MM.1S (cell line): ENCODE measurements around the gene SPC24.

ENCODE experiments used
- DNase-seq: peaks from one replicate; pipeline ENCODE4 v3.0.0-alpha.2; 2015
- H2AFZ ChIP-seq: fragments of 300-600 bp; sonication (generic); 2 replicates; pipeline ENCODE4 v1.6.0; 2016; ENCODE audit warnings: antibody characterized with exemption, low read length
- H3F3A ChIP-seq: fragments of 300-600 bp; sonication (generic); 2 replicates; pipeline ENCODE4 v1.6.1; 2016; ENCODE audit warnings: mild to moderate bottlenecking, antibody characterized with exemption, low read length, moderate library complexity, mixed read lengths; ENCODE audit not compliant: insufficient read depth
- H3K27ac ChIP-seq: fragments of 300-600 bp; sonication (generic); 2 replicates; pipeline ENCODE4 v1.5.1; 2016; ENCODE audit warnings: mild to moderate bottlenecking, low read length
- H3K27me3 ChIP-seq: fragments of 300-600 bp; sonication (generic); replicated peaks from 2 replicates; pipeline ENCODE4 v1.6.0; 2016; ENCODE audit warnings: low read length; ENCODE audit not compliant: insufficient read depth
- H3K36me3 ChIP-seq: fragments of 300-600 bp; sonication (generic); replicated peaks from 2 replicates; pipeline ENCODE4 v1.6.1; 2016; ENCODE audit warnings: mild to moderate bottlenecking, low read length, mixed read lengths; ENCODE audit not compliant: insufficient read depth
- H3K4me1 ChIP-seq: fragments of 300-600 bp; sonication (generic); 2 replicates; pipeline ENCODE4 v1.6.1; 2016; ENCODE audit warnings: low read length, mixed read lengths
- H3K4me2 ChIP-seq: fragments of 300-600 bp; sonication (generic); 2 replicates; pipeline ENCODE4 v1.6.0; 2016; ENCODE audit warnings: low read depth, low read length
- H3K4me3 ChIP-seq: fragments of 300-600 bp; sonication (generic); 2 replicates; pipeline ENCODE4 v1.5.1; 2016; ENCODE audit warnings: low read length, mixed read lengths
- H3K79me2 ChIP-seq: fragments of 300-600 bp; sonication (generic); 2 replicates; pipeline ENCODE4 v1.6.1; 2016; ENCODE audit warnings: mixed run types, low read length, mixed read lengths
- H3K9ac ChIP-seq: fragments of 300-600 bp; sonication (generic); 2 replicates; pipeline ENCODE4 v1.6.1; 2016; ENCODE audit warnings: low read length, mixed read lengths
- H3K9me2 ChIP-seq: fragments of 300-600 bp; sonication (generic); replicated peaks from 2 replicates; pipeline ENCODE4 v1.6.1; 2016; ENCODE audit warnings: mild to moderate bottlenecking, low read length, mixed read lengths; ENCODE audit not compliant: insufficient read depth
- H3K9me3 ChIP-seq: fragments of 300-600 bp; sonication (generic); replicated peaks from 2 replicates; pipeline ENCODE4 v1.6.1; 2016; ENCODE audit warnings: mild to moderate bottlenecking, low read length, mixed read lengths; ENCODE audit not compliant: insufficient read depth
- H4K20me1 ChIP-seq: fragments of 300-600 bp; sonication (generic); 2 replicates; pipeline ENCODE4 v1.6.1; 2016; ENCODE audit warnings: mild to moderate bottlenecking, low read length, moderate library complexity, mixed read lengths; ENCODE audit not compliant: insufficient read depth
- CTCF ChIP-seq: fragments of 300-600 bp; sonication (generic); IDR thresholded peaks from 2 replicates; pipeline ENCODE4 v1.5.1; 2016; ENCODE audit warnings: antibody characterized with exemption, low read length, mixed read lengths
- EZH2 ChIP-seq: fragments of 300-600 bp; sonication (generic); optimal IDR thresholded peaks from 2 replicates; pipeline ENCODE3; 2017; ENCODE audit warnings: low read depth, mild to moderate bottlenecking, antibody characterized with exemption, low read length, mixed read lengths
- EZH2phosphoT487 ChIP-seq: fragments of 300-600 bp; sonication (generic); IDR thresholded peaks from 2 replicates; pipeline ENCODE4 v1.6.1; 2018; ENCODE audit warnings: antibody characterized with exemption, low read length

Gene SPC24

GRCh38 chr19:11200931-11201330, 45.3 kb upstream of the SPC24 start:
- Histone ChIP-seq H2AFZ (no peak overlapping the region), H4K20me1 (no peaks in the 10 kb centered on the region), H3K36me3 (no peaks in the 10 kb centered on the region), H3K9ac (no peak overlapping the region), H3F3A (peaks cover 10% of the 10 kb centered on the region), H3K79me2 (0 out of 2 replicates have a peak, but pooled peaks cover 3% of the 10 kb centered on the region), H3K27ac (no peak overlapping the region), H3K4me2 (no peak overlapping the region), H3K4me1 (0 out of 2 replicates have a peak, but pooled peaks cover 3% of the 10 kb centered on the region), H3K27me3 (no peaks in the 10 kb centered on the region), H3K9me2 (no peaks in the 10 kb centered on the region), H3K4me3 (no peak overlapping the region), H3K9me3 (no peaks in the 10 kb centered on the region)
- no peak for DNase-seq
- TF ChIP-seq EZH2phosphoT487, result no peak
- TF ChIP-seq EZH2, result no peak
- no peak for TF ChIP-seq CTCF

GRCh38 chr19:11200015-11200574, 44.5 kb upstream of the SPC24 start:
- no peak for DNase-seq
- no peaks in the 10 kb centered on the region for H4K20me1 ChIP-seq
- H3K27me3 ChIP-seq, result no peaks in the 10 kb centered on the region
- H3K9me2 ChIP-seq, result no peaks in the 10 kb centered on the region
- no peak overlapping the region for H3K4me3 ChIP-seq
- peaks cover 5% of the 10 kb centered on the region; the same call in 1 of the 2 replicates for H3F3A ChIP-seq
- no peak overlapping the region for H3K27ac ChIP-seq
- H3K79me2 ChIP-seq, result 0 out of 2 replicates have a peak, but pooled peaks cover 3% of the 10 kb centered on the region
- H3K36me3 ChIP-seq, result no peaks in the 10 kb centered on the region
- H3K4me2 ChIP-seq, result no peak overlapping the region
- no peaks in the 10 kb centered on the region for H3K9me3 ChIP-seq
- 0 out of 2 replicates have a peak, but pooled peaks cover 3% of the 10 kb centered on the region for H3K4me1 ChIP-seq
- no peak overlapping the region for H2AFZ ChIP-seq
- no peak for TF ChIP-seq CTCF
- TF ChIP-seq EZH2phosphoT487, result no peak
- no peak for TF ChIP-seq EZH2
- H3K9ac ChIP-seq, result no peak overlapping the region

GRCh38 chr19:11199517-11199916, 43.9 kb upstream of the SPC24 start:
- Histone ChIP-seq H3K4me1 (0 out of 2 replicates have a peak, but pooled peaks cover 3% of the 10 kb centered on the region), H3K27me3 (no peaks in the 10 kb centered on the region), H2AFZ (no peak overlapping the region), H3K4me2 (no peak overlapping the region), H3K9me2 (no peaks in the 10 kb centered on the region), H4K20me1 (no peaks in the 10 kb centered on the region), H3K9me3 (no peaks in the 10 kb centered on the region), H3F3A (peaks cover 5% of the 10 kb centered on the region; the same call in 1 of the 2 replicates), H3K9ac (no peak overlapping the region), H3K36me3 (no peaks in the 10 kb centered on the region), H3K4me3 (no peak overlapping the region), H3K79me2 (0 out of 2 replicates have a peak, but pooled peaks cover 3% of the 10 kb centered on the region), H3K27ac (no peak overlapping the region)
- no peak for DNase-seq
- TF ChIP-seq CTCF (no peak), EZH2phosphoT487 (no peak)
